ENCODE measurements around the gene CHCHD10. TPM values are rescaled to one million over a fixed set of nuclear protein-coding genes. Genes with fewer than 3 reads are reported as not detected.

The CHCHD10 gene
- total and polyA plus RNA-seq, 9 donors = 2.7 to 40.5 (median 20.1) TPM

- intact Hi-C loops (cut with DNase I) = no loop called here
- Histone ChIP-seq H3K36me3 (no peaks in the 10 kb centered on the region), H3K9me3 (no peaks in the 10 kb centered on the region), H3K27me3 (no peaks in the 10 kb centered on the region), H3K27ac (no peak overlapping the region), H3K4me3 (no peak overlapping the region), H3K4me1 (ENCODE audit: insufficient read depth) (peaks cover 2% of the 10 kb centered on the region)
- WGBS, 3 donors = 79 to 85% (median 82%) methylated on average over 20 to 21 of the region's 21 CpGs
- TF ChIP-seq POLR2A (IDR thresholded peaks at IDR 0.05) (no peak), CTCF (IDR thresholded peaks at IDR 0.05) (no peak), EP300 (IDR thresholded peaks at IDR 0.05) (no peak)
- no peak for DNase-seq
These were observed 35.4 kb upstream of the CHCHD10 start for GRCh38 chr22:23803001-23803819.

- Histone ChIP-seq H3K27me3 (no peaks in the 10 kb centered on the region), H3K9me3 (no peaks in the 10 kb centered on the region), H3K4me1 (ENCODE audit: insufficient read depth) (peaks cover 2% of the 10 kb centered on the region), H3K27ac (no peak overlapping the region), H3K36me3 (no peaks in the 10 kb centered on the region), H3K4me3 (no peak overlapping the region)
- no peak for DNase-seq
- intact Hi-C loops (cut with DNase I) = no loop called here
- TF ChIP-seq POLR2A (IDR thresholded peaks at IDR 0.05) (no peak), CTCF (IDR thresholded peaks at IDR 0.05) (no peak), EP300 (IDR thresholded peaks at IDR 0.05) (no peak)
- 86 to 92% (median 88%) methylated on average over 8 of the region's 8 CpGs for WGBS, 3 donors
These were observed 34.2 kb upstream of the CHCHD10 start for GRCh38 chr22:23801886-23802377.

- no peak for TF ChIP-seq POLR2A (IDR thresholded peaks at IDR 0.05)
- Histone ChIP-seq H3K4me3 (no peak overlapping the region), H3K4me1 (ENCODE audit: insufficient read depth) (peaks cover 2% of the 10 kb centered on the region), H3K27ac (no peak overlapping the region), H3K36me3 (no peaks in the 10 kb centered on the region), H3K27me3 (no peaks in the 10 kb centered on the region), H3K9me3 (no peaks in the 10 kb centered on the region)
- intact Hi-C loops (cut with DNase I) = no loop called here
- WGBS, 3 donors = 86 to 90% (median 89%) methylated on average over 11 of the region's 11 CpGs
- no peak for DNase-seq
These were observed 33.6 kb upstream of the CHCHD10 start for GRCh38 chr22:23801238-23801821.

GRCh38 chr22:23800297-23801237, 32.8 kb upstream of the CHCHD10 start:
- 90 to 92% (median 90%) methylated on average over 18 of the region's 18 CpGs for WGBS, 3 donors

More at GRCh38 chr22:23800297-23801237, 32.8 kb upstream of the CHCHD10 start:
- no peaks in the 10 kb centered on the region for H3K36me3 ChIP-seq
- no peaks in the 10 kb centered on the region for H3K9me3 ChIP-seq
- no peak overlapping the region for H3K27ac ChIP-seq
- peaks cover 2% of the 10 kb centered on the region for H3K4me1 ChIP-seq (ENCODE audit: insufficient read depth)
- intact Hi-C loops (cut with DNase I) = no loop called here
- no peak overlapping the region for H3K4me3 ChIP-seq
- TF ChIP-seq POLR2A (IDR thresholded peaks at IDR 0.05) = no peak
- no peak for TF ChIP-seq CTCF (IDR thresholded peaks at IDR 0.05)
- no peak for TF ChIP-seq EP300 (IDR thresholded peaks at IDR 0.05)
- no peaks in the 10 kb centered on the region for H3K27me3 ChIP-seq
- DNase-seq = no peak
